GM12878 (cell line): ENCODE measurements around the gene SIAH2. TPM values are rescaled to one million over a fixed set of nuclear protein-coding genes. Genes with fewer than 3 reads are reported as not detected.

Experiments used
- ATF7 ChIP-seq: fragments of 450-650 bp; IDR thresholded peaks from 2 replicates; pipeline ENCODE4 v1.6.1; 2016; ENCODE audit warnings: low read depth, mild to moderate bottlenecking
- BCL11A ChIP-seq: IDR thresholded peaks from 2 replicates; pipeline ENCODE4 v1.6.1; 2011; ENCODE audit warnings: low read depth, low read length
- EZH2 ChIP-seq: IDR thresholded peaks from 2 replicates; pipeline ENCODE4 v1.6.1; 2012; ENCODE audit warnings: low read depth, mild to moderate bottlenecking, control low read depth, inconsistent platforms, low read length, borderline replicate concordance; ENCODE audit not compliant: control insufficient read depth
- FOXK2 ChIP-seq: fragments of 450-650 bp; IDR thresholded peaks from 2 replicates; pipeline ENCODE4 v1.6.1; 2017; ENCODE audit warnings: mild to moderate bottlenecking, moderate library complexity
- GABPA ChIP-seq: IDR thresholded peaks from 2 replicates; pipeline ENCODE4 v1.6.1; 2014; ENCODE audit warnings: antibody characterized with exemption, low read depth, mild to moderate bottlenecking, inconsistent platforms
- KDM1A ChIP-seq: fragments of 200-600 bp; sonication (generic); IDR thresholded peaks from 2 replicates; pipeline ENCODE4 v1.6.1; 2016; ENCODE audit warnings: borderline replicate concordance
- MYB ChIP-seq: fragments of 150-350 bp; IDR thresholded peaks from 2 replicates; pipeline ENCODE4 v1.6.1; 2014; ENCODE audit warnings: mild to moderate bottlenecking, low read depth, low read length, borderline replicate concordance
- NR2C2 ChIP-seq: IDR thresholded peaks from 2 replicates; pipeline ENCODE4 v1.6.1; 2011; ENCODE audit warnings: borderline replicate concordance, low read depth; ENCODE audit not compliant: control insufficient read depth, insufficient read length
- STAT1 ChIP-seq: fragments of 450-650 bp; conservative IDR thresholded peaks from 2 replicates; pipeline ENCODE4 v1.6.1; 2014; ENCODE audit warnings: antibody characterized with exemption, mild to moderate bottlenecking
- TCF12 ChIP-seq: IDR thresholded peaks from 2 replicates; pipeline ENCODE4 v1.6.1; 2011; ENCODE audit warnings: low read depth, mild to moderate bottlenecking, low read length
- polyA plus RNA-seq, 11 experiments: library from polyadenylated mRNA; depleted of rRNA in 4 of 11; unstranded in 6 of 11; stranded (reverse) in 5 of 11; fragments of >200 nt; fragmentation: Nextera tagmentation in 4 of 11; fragmentation: Illumina TruSeq in 1 of 11; extraction: Ambion mirVana in 4 of 11; extraction: Trizol in 1 of 11; gene quantifications; 1 replicate in 1 of 11; 2 replicates in 10 of 11; pipeline versions ENCODE4 v1.2.1 to v1.2.3, GENCODE V29; 2011 to 2016; ENCODE audit warnings: inconsistent platforms in 2 of 11, missing spikeins in 2 of 11, low read depth in 1 of 11
- total RNA-seq, 4 experiments: library from RNA; depleted of rRNA in 3 of 4; stranded (reverse); fragments of >200 nt in 3 of 4; fragmentation: Illumina TruSeq in 1 of 4; extraction: Trizol in 1 of 4; gene quantifications; 2 replicates each; pipeline versions ENCODE4 v1.2.1 to v1.2.3, GENCODE V29; 2013 to 2021
- TF ChIP-seq, protein P1 (sequence below): IDR thresholded peaks from 2 replicates; pipeline ENCODE4 v1.6.1; 2012; ENCODE audit warnings: mild to moderate bottlenecking, low read depth, low read length
- TF ChIP-seq, protein P2 (sequence below): IDR thresholded peaks from 2 replicates; pipeline ENCODE4 v1.6.1; 2012; ENCODE audit warnings: low read depth, low read length, improper control_type of control experiment
- TF ChIP-seq, protein P3 (sequence below): IDR thresholded peaks from 2 replicates; pipeline ENCODE4 v1.6.1; 2012; ENCODE audit warnings: low read depth, low read length, improper control_type of control experiment
- TF ChIP-seq, protein P4 (sequence below): fragments of 450-650 bp; formaldehyde crosslinking; IDR thresholded peaks from 2 replicates; pipeline ENCODE4 v1.5.0; 2022; ENCODE audit warnings: mild to moderate bottlenecking, missing genetic modification characterization
- TF ChIP-seq, protein P5 (sequence below): fragments of 150-350 bp; IDR thresholded peaks from 2 replicates; pipeline ENCODE4 v1.6.1; 2016; ENCODE audit warnings: low read depth, low read length
- TF ChIP-seq, protein P6 (sequence below): IDR thresholded peaks from 2 replicates; pipeline ENCODE4 v1.6.1; 2011; ENCODE audit warnings: borderline replicate concordance, low read depth, mild to moderate bottlenecking, moderate library complexity, mixed read lengths, low read length; ENCODE audit not compliant: insufficient read depth; ENCODE audit errors: extremely low read length

Gene SIAH2
- total and polyA plus RNA-seq, 10 of the 15 experiments (the other 5 are each of a cell fraction or from before 2014, with no cell fraction given): 3.3 to 51.5 (median 29.7) TPM

DNA sequence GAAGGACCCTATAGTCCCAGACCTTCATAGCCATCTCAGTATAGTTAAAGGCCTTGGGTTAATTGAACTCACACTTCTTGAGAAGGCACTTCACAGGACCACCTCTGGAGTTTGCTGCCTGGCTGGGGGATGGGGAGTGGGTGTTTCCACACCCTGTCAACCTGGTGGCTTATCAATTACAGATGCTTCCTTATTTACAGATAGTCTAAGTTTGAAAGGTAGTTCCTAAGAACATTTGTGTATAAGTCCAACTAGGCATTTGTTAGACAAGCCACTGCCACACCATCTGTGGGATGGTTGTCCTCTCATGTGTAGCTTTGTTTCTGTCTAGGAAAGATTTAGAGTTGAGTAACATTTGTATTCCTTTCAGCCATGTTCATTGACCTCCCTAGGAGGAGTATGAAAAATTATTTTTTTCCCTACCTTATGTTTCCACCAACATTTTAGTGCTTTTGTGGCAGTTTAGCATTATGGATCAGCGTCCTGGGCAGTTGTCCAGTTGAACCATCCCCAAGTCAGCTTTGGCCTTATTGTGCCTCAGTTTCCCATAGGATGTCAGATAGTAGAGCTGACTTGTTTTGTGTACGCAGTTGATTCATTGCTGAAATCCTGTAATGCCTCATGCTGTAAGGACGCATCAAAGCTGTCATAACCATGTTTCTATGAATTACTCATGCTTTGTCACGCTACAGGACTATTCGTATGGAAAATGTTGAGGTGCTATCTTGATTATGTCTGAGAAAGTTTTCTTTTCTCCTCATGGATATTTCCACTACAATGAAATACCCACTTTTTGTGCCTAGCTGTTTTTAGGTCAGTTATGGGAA, 21.2 kb upstream of the SIAH2 start (continued):
- TF ChIP-seq, protein P1, sequence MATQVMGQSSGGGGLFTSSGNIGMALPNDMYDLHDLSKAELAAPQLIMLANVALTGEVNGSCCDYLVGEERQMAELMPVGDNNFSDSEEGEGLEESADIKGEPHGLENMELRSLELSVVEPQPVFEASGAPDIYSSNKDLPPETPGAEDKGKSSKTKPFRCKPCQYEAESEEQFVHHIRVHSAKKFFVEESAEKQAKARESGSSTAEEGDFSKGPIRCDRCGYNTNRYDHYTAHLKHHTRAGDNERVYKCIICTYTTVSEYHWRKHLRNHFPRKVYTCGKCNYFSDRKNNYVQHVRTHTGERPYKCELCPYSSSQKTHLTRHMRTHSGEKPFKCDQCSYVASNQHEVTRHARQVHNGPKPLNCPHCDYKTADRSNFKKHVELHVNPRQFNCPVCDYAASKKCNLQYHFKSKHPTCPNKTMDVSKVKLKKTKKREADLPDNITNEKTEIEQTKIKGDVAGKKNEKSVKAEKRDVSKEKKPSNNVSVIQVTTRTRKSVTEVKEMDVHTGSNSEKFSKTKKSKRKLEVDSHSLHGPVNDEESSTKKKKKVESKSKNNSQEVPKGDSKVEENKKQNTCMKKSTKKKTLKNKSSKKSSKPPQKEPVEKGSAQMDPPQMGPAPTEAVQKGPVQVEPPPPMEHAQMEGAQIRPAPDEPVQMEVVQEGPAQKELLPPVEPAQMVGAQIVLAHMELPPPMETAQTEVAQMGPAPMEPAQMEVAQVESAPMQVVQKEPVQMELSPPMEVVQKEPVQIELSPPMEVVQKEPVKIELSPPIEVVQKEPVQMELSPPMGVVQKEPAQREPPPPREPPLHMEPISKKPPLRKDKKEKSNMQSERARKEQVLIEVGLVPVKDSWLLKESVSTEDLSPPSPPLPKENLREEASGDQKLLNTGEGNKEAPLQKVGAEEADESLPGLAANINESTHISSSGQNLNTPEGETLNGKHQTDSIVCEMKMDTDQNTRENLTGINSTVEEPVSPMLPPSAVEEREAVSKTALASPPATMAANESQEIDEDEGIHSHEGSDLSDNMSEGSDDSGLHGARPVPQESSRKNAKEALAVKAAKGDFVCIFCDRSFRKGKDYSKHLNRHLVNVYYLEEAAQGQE: no peak
- no peak for TF ChIP-seq ATF7
- TF ChIP-seq, protein P2, sequence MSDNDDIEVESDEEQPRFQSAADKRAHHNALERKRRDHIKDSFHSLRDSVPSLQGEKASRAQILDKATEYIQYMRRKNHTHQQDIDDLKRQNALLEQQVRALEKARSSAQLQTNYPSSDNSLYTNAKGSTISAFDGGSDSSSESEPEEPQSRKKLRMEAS: no peak
- TF ChIP-seq, protein P3, sequence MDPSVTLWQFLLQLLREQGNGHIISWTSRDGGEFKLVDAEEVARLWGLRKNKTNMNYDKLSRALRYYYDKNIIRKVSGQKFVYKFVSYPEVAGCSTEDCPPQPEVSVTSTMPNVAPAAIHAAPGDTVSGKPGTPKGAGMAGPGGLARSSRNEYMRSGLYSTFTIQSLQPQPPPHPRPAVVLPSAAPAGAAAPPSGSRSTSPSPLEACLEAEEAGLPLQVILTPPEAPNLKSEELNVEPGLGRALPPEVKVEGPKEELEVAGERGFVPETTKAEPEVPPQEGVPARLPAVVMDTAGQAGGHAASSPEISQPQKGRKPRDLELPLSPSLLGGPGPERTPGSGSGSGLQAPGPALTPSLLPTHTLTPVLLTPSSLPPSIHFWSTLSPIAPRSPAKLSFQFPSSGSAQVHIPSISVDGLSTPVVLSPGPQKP: no peak
- TF ChIP-seq, protein P4, sequence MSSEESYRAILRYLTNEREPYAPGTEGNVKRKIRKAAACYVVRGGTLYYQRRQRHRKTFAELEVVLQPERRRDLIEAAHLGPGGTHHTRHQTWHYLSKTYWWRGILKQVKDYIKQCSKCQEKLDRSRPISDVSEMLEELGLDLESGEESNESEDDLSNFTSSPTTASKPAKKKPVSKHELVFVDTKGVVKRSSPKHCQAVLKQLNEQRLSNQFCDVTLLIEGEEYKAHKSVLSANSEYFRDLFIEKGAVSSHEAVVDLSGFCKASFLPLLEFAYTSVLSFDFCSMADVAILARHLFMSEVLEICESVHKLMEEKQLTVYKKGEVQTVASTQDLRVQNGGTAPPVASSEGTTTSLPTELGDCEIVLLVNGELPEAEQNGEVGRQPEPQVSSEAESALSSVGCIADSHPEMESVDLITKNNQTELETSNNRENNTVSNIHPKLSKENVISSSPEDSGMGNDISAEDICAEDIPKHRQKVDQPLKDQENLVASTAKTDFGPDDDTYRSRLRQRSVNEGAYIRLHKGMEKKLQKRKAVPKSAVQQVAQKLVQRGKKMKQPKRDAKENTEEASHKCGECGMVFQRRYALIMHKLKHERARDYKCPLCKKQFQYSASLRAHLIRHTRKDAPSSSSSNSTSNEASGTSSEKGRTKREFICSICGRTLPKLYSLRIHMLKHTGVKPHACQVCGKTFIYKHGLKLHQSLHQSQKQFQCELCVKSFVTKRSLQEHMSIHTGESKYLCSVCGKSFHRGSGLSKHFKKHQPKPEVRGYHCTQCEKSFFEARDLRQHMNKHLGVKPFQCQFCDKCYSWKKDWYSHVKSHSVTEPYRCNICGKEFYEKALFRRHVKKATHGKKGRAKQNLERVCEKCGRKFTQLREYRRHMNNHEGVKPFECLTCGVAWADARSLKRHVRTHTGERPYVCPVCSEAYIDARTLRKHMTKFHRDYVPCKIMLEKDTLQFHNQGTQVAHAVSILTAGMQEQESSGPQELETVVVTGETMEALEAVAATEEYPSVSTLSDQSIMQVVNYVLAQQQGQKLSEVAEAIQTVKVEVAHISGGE (CRISPR knock-in tag): no peak
- TF ChIP-seq STAT1: no peak
- TF ChIP-seq KDM1A: no peak
- TF ChIP-seq, protein P5, sequence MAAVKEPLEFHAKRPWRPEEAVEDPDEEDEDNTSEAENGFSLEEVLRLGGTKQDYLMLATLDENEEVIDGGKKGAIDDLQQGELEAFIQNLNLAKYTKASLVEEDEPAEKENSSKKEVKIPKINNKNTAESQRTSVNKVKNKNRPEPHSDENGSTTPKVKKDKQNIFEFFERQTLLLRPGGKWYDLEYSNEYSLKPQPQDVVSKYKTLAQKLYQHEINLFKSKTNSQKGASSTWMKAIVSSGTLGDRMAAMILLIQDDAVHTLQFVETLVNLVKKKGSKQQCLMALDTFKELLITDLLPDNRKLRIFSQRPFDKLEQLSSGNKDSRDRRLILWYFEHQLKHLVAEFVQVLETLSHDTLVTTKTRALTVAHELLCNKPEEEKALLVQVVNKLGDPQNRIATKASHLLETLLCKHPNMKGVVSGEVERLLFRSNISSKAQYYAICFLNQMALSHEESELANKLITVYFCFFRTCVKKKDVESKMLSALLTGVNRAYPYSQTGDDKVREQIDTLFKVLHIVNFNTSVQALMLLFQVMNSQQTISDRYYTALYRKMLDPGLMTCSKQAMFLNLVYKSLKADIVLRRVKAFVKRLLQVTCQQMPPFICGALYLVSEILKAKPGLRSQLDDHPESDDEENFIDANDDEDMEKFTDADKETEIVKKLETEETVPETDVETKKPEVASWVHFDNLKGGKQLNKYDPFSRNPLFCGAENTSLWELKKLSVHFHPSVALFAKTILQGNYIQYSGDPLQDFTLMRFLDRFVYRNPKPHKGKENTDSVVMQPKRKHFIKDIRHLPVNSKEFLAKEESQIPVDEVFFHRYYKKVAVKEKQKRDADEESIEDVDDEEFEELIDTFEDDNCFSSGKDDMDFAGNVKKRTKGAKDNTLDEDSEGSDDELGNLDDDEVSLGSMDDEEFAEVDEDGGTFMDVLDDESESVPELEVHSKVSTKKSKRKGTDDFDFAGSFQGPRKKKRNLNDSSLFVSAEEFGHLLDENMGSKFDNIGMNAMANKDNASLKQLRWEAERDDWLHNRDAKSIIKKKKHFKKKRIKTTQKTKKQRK: no peak
- TF ChIP-seq BCL11A: peak; percentile 97
- TF ChIP-seq MYB: no peak
- TF ChIP-seq EZH2: no peak
- TF ChIP-seq GABPA: peak; percentile 68
- TF ChIP-seq TCF12: peak; percentile 44; the same call in 1 of the 2 replicates
- TF ChIP-seq, protein P6, sequence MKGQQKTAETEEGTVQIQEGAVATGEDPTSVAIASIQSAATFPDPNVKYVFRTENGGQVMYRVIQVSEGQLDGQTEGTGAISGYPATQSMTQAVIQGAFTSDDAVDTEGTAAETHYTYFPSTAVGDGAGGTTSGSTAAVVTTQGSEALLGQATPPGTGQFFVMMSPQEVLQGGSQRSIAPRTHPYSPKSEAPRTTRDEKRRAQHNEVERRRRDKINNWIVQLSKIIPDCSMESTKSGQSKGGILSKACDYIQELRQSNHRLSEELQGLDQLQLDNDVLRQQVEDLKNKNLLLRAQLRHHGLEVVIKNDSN: no peak
- TF ChIP-seq FOXK2: no peak
- TF ChIP-seq NR2C2: no peak
